ENCODE measurements around the gene ANKZF1. TPM values are rescaled to one million over a fixed set of nuclear protein-coding genes. Genes with fewer than 3 reads are reported as not detected.

ANKZF1 gene
- polyA plus RNA-seq, 1 of the 3 experiments (the other 2 are of a cell fraction): 22.3 TPM

DNA sequence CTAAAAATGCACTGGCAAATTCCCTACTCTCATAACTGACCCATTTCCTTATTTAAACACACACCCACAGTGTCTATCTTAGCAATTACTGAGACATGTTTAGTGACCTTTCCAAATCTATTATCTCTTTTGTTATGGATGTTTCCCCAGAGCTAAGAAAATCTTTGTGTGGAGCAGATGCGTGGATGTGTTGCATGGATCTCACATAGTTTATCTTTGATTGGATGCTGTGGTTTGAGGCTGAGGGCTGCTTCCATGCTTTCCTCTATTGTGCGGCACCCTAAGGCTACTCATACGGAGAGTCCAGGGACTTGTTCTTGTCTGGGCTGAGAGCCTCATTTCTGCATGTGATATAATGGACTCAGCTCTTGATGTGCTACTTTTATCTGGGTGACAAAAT, 4.7 kb downstream of the ANKZF1 start (continued):
- no peak for TF ChIP-seq RXRA (IDR thresholded peaks at IDR 0.05; ENCODE audit: borderline replicate concordance, low read depth)

DNA sequence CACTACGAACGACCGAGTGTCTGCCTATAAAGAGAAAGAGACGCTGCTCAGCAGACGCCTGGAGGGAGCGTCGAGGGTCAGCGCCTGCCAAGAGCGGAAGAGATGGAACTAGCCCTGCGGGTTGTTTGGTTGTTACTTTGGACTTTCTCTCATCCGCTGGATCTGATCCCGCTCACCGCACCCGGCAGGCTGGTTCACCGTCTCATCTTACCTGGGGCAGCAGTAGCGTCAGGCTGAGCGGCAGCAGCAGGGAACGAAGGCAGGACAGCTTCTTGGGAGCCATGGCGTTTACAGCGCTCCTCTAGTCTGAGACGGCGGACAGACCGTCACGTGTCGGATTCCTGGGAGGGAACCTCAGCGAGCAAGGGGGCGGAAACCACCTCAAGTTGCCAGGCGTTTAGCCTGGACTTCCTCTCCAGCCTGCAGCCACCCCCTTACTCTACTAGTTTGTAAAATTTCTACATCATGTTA, 13.7 kb downstream of the ANKZF1 start:
- CTCF ChIA-PET: interaction anchor here (0.8 to 1.1 kb wide), 2 partner anchors 9 to 50 kb away, joined by 3 read pairs; partner anchors contain the start of gene TUBA4B
- no peak for DNase-seq
- Histone ChIP-seq H3K9me3 (no peaks in the 10 kb centered on the region), H3K9ac (no peak overlapping the region), H3K79me2 (ENCODE audit: insufficient read depth) (peaks cover 20% of the 10 kb centered on the region), H3F3A (replicated peaks; ENCODE audit: insufficient read depth) (peaks cover under 1% of the 10 kb centered on the region), H3K27ac (ENCODE audit: low read depth in 2 of 2, low read length in 1 of 2) (no peak overlapping the region), H3K4me2 (no peak overlapping the region), H3K4me1 (ENCODE audit: control insufficient read depth in 1 of 2, insufficient read depth in 2 of 2, low read depth in 1 of 2, low read length in 1 of 2) (peaks cover 0 to 21% of the 10 kb centered on the region in 2 experiments; a peak in 2 of 4 replicates), H3K27me3 (ENCODE audit: insufficient read depth) (no peaks in the 10 kb centered on the region), H3K4me3 (ENCODE audit: low read depth in 2 of 2, low read length in 1 of 2) (no peak overlapping the region), H4K20me1 (ENCODE audit: insufficient read depth) (no peaks in the 10 kb centered on the region), H3K9me2 (no peaks in the 10 kb centered on the region), H2AFZ (ENCODE audit: low read depth) (no peak overlapping the region), H3K36me3 (replicated peaks in 1 of 2; ENCODE audit: control insufficient read depth in 1 of 2, insufficient read depth in 2 of 2, low read length in 1 of 2) (peaks cover 6 to 30% of the 10 kb centered on the region in 2 experiments)
- 90% methylated on average over 25 of the region's 28 CpGs for WGBS (ENCODE audit: low lambda C conversion rate)
- POLR2A ChIA-PET: no interaction called here
- TF ChIP-seq TCF12 (IDR thresholded peaks at IDR 0.05): no peak
- TF ChIP-seq, protein P1, sequence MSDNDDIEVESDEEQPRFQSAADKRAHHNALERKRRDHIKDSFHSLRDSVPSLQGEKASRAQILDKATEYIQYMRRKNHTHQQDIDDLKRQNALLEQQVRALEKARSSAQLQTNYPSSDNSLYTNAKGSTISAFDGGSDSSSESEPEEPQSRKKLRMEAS (IDR thresholded peaks at IDR 0.05; ENCODE audit: low read depth): no peak
- TF ChIP-seq, protein P2, sequence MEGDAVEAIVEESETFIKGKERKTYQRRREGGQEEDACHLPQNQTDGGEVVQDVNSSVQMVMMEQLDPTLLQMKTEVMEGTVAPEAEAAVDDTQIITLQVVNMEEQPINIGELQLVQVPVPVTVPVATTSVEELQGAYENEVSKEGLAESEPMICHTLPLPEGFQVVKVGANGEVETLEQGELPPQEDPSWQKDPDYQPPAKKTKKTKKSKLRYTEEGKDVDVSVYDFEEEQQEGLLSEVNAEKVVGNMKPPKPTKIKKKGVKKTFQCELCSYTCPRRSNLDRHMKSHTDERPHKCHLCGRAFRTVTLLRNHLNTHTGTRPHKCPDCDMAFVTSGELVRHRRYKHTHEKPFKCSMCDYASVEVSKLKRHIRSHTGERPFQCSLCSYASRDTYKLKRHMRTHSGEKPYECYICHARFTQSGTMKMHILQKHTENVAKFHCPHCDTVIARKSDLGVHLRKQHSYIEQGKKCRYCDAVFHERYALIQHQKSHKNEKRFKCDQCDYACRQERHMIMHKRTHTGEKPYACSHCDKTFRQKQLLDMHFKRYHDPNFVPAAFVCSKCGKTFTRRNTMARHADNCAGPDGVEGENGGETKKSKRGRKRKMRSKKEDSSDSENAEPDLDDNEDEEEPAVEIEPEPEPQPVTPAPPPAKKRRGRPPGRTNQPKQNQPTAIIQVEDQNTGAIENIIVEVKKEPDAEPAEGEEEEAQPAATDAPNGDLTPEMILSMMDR (IDR thresholded peaks at IDR 0.05): no peak
- TF ChIP-seq SMC3 (IDR thresholded peaks at IDR 0.05; ENCODE audit: low read depth, low read length): no peak
- no peak for TF ChIP-seq FOXJ3 (CRISPR knock-in tag; IDR thresholded peaks at IDR 0.05)
- TF ChIP-seq MEF2A (IDR thresholded peaks at IDR 0.05; ENCODE audit: borderline replicate concordance, low read depth): no peak
- no peak for TF ChIP-seq MXI1 (IDR thresholded peaks at IDR 0.05; ENCODE audit: low read depth, low read length)
- TF ChIP-seq RXRA (IDR thresholded peaks at IDR 0.05; ENCODE audit: borderline replicate concordance, low read depth): no peak
- TF ChIP-seq, protein P3, sequence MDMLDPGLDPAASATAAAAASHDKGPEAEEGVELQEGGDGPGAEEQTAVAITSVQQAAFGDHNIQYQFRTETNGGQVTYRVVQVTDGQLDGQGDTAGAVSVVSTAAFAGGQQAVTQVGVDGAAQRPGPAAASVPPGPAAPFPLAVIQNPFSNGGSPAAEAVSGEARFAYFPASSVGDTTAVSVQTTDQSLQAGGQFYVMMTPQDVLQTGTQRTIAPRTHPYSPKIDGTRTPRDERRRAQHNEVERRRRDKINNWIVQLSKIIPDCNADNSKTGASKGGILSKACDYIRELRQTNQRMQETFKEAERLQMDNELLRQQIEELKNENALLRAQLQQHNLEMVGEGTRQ (IDR thresholded peaks at IDR 0.05; ENCODE audit: borderline replicate concordance, low read depth, low read length): no peak
- TF ChIP-seq GABPA (IDR thresholded peaks at IDR 0.05; ENCODE audit: low read depth): no peak
- no peak for TF ChIP-seq TAF1 (IDR thresholded peaks at IDR 0.05; ENCODE audit: borderline replicate concordance, low read depth, low read length)
- TF ChIP-seq NFIC (IDR thresholded peaks at IDR 0.05; ENCODE audit: borderline replicate concordance): no peak
- no peak for TF ChIP-seq RFX5 (IDR thresholded peaks at IDR 0.05; ENCODE audit: low read length)
- no peak for TF ChIP-seq CHD2 (IDR thresholded peaks at IDR 0.05; ENCODE audit: low read length, partially characterized antibody)
- no peak for TF ChIP-seq SIN3A (IDR thresholded peaks at IDR 0.05; ENCODE audit: borderline replicate concordance, low read depth, low read length)
- TF ChIP-seq ELF1 (IDR thresholded peaks at IDR 0.05): no peak
- TF ChIP-seq RCOR1 (IDR thresholded peaks at IDR 0.05; ENCODE audit: low read length): no peak
- TF ChIP-seq FOXM1 (IDR thresholded peaks at IDR 0.05; ENCODE audit: low read depth): no peak
- TF ChIP-seq, protein P4, sequence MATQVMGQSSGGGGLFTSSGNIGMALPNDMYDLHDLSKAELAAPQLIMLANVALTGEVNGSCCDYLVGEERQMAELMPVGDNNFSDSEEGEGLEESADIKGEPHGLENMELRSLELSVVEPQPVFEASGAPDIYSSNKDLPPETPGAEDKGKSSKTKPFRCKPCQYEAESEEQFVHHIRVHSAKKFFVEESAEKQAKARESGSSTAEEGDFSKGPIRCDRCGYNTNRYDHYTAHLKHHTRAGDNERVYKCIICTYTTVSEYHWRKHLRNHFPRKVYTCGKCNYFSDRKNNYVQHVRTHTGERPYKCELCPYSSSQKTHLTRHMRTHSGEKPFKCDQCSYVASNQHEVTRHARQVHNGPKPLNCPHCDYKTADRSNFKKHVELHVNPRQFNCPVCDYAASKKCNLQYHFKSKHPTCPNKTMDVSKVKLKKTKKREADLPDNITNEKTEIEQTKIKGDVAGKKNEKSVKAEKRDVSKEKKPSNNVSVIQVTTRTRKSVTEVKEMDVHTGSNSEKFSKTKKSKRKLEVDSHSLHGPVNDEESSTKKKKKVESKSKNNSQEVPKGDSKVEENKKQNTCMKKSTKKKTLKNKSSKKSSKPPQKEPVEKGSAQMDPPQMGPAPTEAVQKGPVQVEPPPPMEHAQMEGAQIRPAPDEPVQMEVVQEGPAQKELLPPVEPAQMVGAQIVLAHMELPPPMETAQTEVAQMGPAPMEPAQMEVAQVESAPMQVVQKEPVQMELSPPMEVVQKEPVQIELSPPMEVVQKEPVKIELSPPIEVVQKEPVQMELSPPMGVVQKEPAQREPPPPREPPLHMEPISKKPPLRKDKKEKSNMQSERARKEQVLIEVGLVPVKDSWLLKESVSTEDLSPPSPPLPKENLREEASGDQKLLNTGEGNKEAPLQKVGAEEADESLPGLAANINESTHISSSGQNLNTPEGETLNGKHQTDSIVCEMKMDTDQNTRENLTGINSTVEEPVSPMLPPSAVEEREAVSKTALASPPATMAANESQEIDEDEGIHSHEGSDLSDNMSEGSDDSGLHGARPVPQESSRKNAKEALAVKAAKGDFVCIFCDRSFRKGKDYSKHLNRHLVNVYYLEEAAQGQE (IDR thresholded peaks at IDR 0.05; ENCODE audit: low read depth, low read length): no peak
- TF ChIP-seq JUND (IDR thresholded peaks at IDR 0.05): no peak

Data from SK-N-SH (cell line).